ENCODE results near the gene TMEM178A.
"Not testable (repeated sequence)": the region's sequence is repeated elsewhere in the genome, so short reads cannot be mapped to it uniquely, and the experiment has no call there.

Gene TMEM178A

DNA sequence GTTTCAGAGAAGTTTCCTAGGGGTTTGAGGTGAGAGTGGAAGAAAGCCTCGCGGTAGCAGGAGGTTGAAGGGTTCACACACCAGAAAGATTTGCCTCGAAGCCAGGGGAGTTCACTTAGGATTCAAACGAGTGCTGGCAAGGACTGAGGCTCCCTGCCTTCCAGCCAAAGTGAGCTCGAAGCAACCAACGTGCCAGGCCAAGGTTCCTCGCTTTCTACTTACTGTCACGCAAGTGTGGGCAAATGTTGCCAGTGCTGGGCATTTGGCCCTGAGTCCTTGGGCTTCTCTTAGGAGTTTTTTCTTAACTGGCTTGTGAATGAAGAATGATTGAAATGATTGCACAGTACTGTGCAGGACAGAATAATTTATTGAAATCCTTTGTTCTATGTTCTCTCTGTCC is 53.6 kb downstream of the TMEM178A start:
- Histone ChIP-seq H3K27me3 (ENCODE audit: insufficient read depth, low read length) (no peaks in the 10 kb centered on the region), H3K4me3 (ENCODE audit: low read length) (no peak overlapping the region), H3K9ac (ENCODE audit: low read depth, low read length) (no peak overlapping the region), H3K4me1 (ENCODE audit: insufficient read depth, low read length) (peaks cover 17% of the 10 kb centered on the region), H3K9me3 (ENCODE audit: insufficient read depth, low read depth, low read length) (no peaks in the 10 kb centered on the region), H3K36me3 (ENCODE audit: insufficient read depth, low read depth, low read length) (no peaks in the 10 kb centered on the region), H3K27ac (ENCODE audit: low read length) (no peak overlapping the region)

DNA sequence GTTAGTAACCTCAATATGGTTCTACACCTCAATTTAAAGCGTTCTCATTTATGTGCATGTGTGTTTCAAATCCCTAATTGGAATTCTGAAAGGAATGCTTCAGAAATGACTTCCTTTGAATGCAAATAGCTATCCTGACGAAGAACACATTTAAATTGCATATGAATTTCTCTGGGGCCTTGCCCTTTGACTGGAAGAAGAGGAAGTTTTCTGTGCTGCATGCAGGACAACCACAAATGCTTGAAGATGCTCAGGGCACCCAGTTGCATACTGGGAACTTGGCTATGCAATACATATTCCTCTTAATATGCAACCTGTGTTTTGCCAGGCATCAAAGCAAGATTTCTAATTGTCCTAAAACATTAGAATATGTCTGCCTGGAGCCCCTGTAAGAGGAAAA is 55.3 kb downstream of the TMEM178A start:
- Histone ChIP-seq H3K4me1 (ENCODE audit: insufficient read depth, low read length) (peaks cover 17% of the 10 kb centered on the region), H3K4me3 (ENCODE audit: low read length) (no peak overlapping the region), H3K9ac (ENCODE audit: low read depth, low read length) (no peak overlapping the region), H3K36me3 (ENCODE audit: insufficient read depth, low read depth, low read length) (no peaks in the 10 kb centered on the region), H3K9me3 (ENCODE audit: insufficient read depth, low read depth, low read length) (no peaks in the 10 kb centered on the region), H3K27me3 (ENCODE audit: insufficient read depth, low read length) (no peaks in the 10 kb centered on the region), H3K27ac (ENCODE audit: low read length) (no peak overlapping the region)

- no peaks in the 10 kb centered on the region for H3K27me3 ChIP-seq (ENCODE audit: insufficient read depth, low read length)
- H3K9me3 ChIP-seq (ENCODE audit: insufficient read depth, low read depth, low read length), result no peaks in the 10 kb centered on the region
- H3K4me3 ChIP-seq (ENCODE audit: low read length), result no peak overlapping the region
- H3K9ac ChIP-seq (ENCODE audit: low read depth, low read length), result no peak overlapping the region
- no peak overlapping the region for H3K27ac ChIP-seq (ENCODE audit: low read length)
- H3K4me1 ChIP-seq (ENCODE audit: insufficient read depth, low read length), result peaks cover 17% of the 10 kb centered on the region
- no peaks in the 10 kb centered on the region for H3K36me3 ChIP-seq (ENCODE audit: insufficient read depth, low read depth, low read length)
Observed at GRCh38 chr2:39723497-39723896, 57.8 kb downstream of the TMEM178A start.

DNA sequence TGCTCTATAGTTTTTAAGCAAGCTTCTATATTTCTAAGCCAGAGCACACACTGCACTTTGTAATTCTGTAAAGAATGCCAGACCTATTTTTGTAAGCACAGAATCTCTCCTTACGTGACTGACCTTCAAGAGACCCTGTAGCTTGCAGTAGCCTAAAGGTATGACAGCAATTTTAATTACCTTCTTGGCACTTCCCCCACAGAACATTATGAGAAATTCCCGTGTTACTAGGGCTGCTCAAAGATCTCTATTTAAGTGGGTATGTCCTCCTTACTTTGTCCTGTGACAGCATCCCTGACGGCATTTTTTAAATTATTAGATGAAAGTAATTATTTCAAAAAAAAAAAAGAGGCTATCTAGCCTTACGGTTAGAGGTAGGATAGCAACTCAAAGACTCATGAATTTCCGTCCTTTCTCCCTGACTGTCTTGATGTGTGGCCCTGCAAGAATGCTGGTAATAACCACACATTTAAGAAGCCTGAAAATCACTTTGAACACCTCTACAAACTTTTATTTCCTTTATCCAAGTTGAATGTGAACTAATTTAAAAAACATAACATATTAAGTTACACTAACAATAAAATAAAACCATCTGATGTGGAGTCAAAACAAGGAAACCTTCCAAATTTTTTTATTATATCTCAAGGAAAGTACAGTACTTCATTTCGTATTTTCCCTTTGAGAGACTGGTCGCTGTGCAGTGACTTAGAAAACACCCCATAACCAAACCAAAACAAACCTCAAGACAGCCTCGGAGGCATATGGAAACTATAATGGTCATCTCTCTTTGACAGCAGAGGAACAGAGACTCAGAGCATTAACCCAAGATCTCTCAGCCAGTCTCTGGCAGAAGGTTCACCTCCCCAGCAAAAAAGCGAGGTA is 58.5 kb downstream of the TMEM178A start:
- Histone ChIP-seq H3K4me1 (ENCODE audit: insufficient read depth, low read length) (peaks cover 20% of the 10 kb centered on the region), H3K9ac (ENCODE audit: low read depth, low read length) (no peak overlapping the region), H3K4me3 (ENCODE audit: low read length) (no peak overlapping the region), H3K27ac (ENCODE audit: low read length) (no peak overlapping the region), H3K27me3 (ENCODE audit: insufficient read depth, low read length) (no peaks in the 10 kb centered on the region), H3K9me3 (ENCODE audit: insufficient read depth, low read depth, low read length) (no peaks in the 10 kb centered on the region), H3K36me3 (ENCODE audit: insufficient read depth, low read depth, low read length) (no peaks in the 10 kb centered on the region)

- Histone ChIP-seq H3K9me3 (ENCODE audit: insufficient read depth, low read depth, low read length) (no peaks in the 10 kb centered on the region), H3K4me3 (ENCODE audit: low read length) (no peak overlapping the region), H3K27ac (ENCODE audit: low read length) (no peak overlapping the region), H3K36me3 (ENCODE audit: insufficient read depth, low read depth, low read length) (no peaks in the 10 kb centered on the region), H3K9ac (ENCODE audit: low read depth, low read length) (no peak overlapping the region), H3K4me1 (ENCODE audit: insufficient read depth, low read length) (peaks cover 20% of the 10 kb centered on the region), H3K27me3 (ENCODE audit: insufficient read depth, low read length) (no peaks in the 10 kb centered on the region)
Observed at GRCh38 chr2:39724828-39725144, 59.1 kb downstream of the TMEM178A start.

GRCh38 chr2:39725401-39725800 is 59.7 kb downstream of the TMEM178A start:
- Histone ChIP-seq H3K36me3 (ENCODE audit: insufficient read depth, low read depth, low read length) (no peaks in the 10 kb centered on the region), H3K4me1 (ENCODE audit: insufficient read depth, low read length) (peaks cover 20% of the 10 kb centered on the region), H3K9ac (ENCODE audit: low read depth, low read length) (no peak overlapping the region), H3K9me3 (ENCODE audit: insufficient read depth, low read depth, low read length) (no peaks in the 10 kb centered on the region), H3K27ac (ENCODE audit: low read length) (no peak overlapping the region), H3K27me3 (ENCODE audit: insufficient read depth, low read length) (no peaks in the 10 kb centered on the region), H3K4me3 (ENCODE audit: low read length) (no peak overlapping the region)

DNA sequence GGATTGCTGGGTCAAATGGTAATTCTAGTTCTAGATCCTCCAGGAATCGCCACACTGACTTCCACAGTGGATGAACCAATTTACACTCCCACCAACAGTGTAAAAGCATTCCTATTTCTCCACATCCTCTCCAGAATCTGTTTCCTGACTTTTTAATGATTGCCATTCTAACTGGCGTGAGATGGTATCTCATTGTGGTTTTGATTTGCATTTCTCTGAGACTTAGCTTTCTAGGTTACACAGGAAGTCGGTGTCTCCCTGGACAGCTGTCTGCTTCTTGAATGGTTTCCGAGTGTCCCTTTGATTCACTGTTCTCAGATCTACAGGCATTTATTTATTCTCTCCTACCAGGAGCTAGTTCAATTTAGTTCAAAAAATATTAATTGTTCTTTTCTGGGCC is 62.4 kb downstream of the TMEM178A start:
- H3K27ac ChIP-seq (ENCODE audit: low read length); H3K36me3 ChIP-seq (ENCODE audit: insufficient read depth, low read depth, low read length); H3K9me3 ChIP-seq (ENCODE audit: insufficient read depth, low read depth, low read length); H3K4me1 ChIP-seq (ENCODE audit: insufficient read depth, low read length); H3K4me3 ChIP-seq (ENCODE audit: low read length); H3K9ac ChIP-seq (ENCODE audit: low read depth, low read length); H3K27me3 ChIP-seq (ENCODE audit: insufficient read depth, low read length): not testable (repeated sequence)

DNA sequence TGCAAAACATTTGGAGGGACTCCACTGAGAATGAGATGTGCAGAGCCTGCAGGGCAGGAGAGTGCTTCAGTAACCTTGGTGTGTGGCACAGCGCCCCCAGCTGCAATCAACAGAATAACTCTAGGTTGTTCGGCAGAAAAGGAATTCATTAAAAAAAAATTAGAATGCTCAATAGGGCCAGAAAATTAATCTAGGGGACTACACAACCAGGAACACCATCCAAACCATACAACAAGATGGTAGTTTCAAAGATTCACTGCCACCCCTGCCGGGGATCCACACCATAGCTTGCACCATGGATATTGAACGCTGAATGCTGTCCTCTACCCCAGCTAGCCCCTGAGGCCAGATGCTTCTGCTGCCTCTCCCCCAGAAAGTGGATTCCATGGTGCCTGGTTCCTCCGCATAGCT is 63.2 kb downstream of the TMEM178A start:
- Histone ChIP-seq H3K4me1 (ENCODE audit: insufficient read depth, low read length) (peaks cover 5% of the 10 kb centered on the region), H3K9ac (ENCODE audit: low read depth, low read length) (no peak overlapping the region), H3K9me3 (ENCODE audit: insufficient read depth, low read depth, low read length) (no peaks in the 10 kb centered on the region), H3K4me3 (ENCODE audit: low read length) (no peak overlapping the region), H3K36me3 (ENCODE audit: insufficient read depth, low read depth, low read length) (peaks cover 11% of the 10 kb centered on the region; the same call in 1 of the 2 replicates), H3K27me3 (ENCODE audit: insufficient read depth, low read length) (no peaks in the 10 kb centered on the region), H3K27ac (ENCODE audit: low read length) (no peak overlapping the region)

DNA sequence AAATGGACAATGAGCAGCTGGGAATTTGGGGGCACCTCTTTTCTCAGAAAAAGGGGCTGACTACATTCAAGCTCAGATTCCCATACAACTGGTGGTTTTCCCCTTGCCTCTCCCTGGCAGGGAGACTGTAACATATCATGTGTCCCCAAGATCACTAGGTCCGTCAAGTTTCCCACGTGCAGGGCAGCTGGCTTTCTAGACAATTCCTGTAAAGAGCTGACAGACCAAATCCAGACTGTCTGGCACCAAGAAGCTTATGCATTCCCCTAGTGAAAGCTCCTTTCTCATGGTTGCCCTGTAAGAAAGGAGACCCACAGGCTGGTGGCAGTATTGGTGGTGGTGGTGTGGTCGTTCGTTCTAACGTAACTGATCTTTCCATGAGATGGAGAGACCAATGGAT is 64.6 kb downstream of the TMEM178A start:
- no peak overlapping the region for H3K9ac ChIP-seq (ENCODE audit: low read depth, low read length)
- H3K9me3 ChIP-seq (ENCODE audit: insufficient read depth, low read depth, low read length), result no peaks in the 10 kb centered on the region
- H3K27me3 ChIP-seq (ENCODE audit: insufficient read depth, low read length), result no peaks in the 10 kb centered on the region
- H3K4me1 ChIP-seq (ENCODE audit: insufficient read depth, low read length), result peaks cover 11% of the 10 kb centered on the region; the same call in 1 of the 2 replicates
- peaks cover 19% of the 10 kb centered on the region; the same call in 1 of the 2 replicates for H3K36me3 ChIP-seq (ENCODE audit: insufficient read depth, low read depth, low read length)
- no peak overlapping the region for H3K27ac ChIP-seq (ENCODE audit: low read length)
- no peak overlapping the region for H3K4me3 ChIP-seq (ENCODE audit: low read length)

GRCh38 chr2:39730685-39731302 is 65.1 kb downstream of the TMEM178A start:
- Histone ChIP-seq H3K27me3 (ENCODE audit: insufficient read depth, low read length) (no peaks in the 10 kb centered on the region), H3K27ac (ENCODE audit: low read length) (no peak overlapping the region), H3K4me1 (ENCODE audit: insufficient read depth, low read length) (peaks cover 11% of the 10 kb centered on the region; the same call in 1 of the 2 replicates), H3K4me3 (ENCODE audit: low read length) (no peak overlapping the region), H3K9ac (ENCODE audit: low read depth, low read length) (no peak overlapping the region), H3K9me3 (ENCODE audit: insufficient read depth, low read depth, low read length) (no peaks in the 10 kb centered on the region), H3K36me3 (ENCODE audit: insufficient read depth, low read depth, low read length) (peaks cover 24% of the 10 kb centered on the region)

DNA sequence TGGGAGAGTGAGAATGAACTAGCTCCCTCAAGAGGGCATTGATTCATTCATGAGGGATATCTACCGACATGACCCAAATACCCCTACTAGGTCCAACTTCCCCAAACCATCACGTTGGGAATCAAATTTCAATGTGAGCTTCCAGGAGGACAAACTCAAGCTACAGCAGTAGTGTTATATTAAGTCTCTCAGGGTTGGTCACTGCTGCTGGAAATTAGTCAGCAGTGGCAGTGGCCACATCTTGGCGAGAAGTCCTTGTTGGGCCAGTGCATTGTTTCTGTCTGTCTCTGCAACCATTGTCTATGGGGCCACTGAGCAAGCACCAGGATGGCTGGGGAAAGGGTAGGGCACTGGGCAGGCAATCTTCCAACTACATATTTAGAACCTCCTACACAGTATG is 65.8 kb downstream of the TMEM178A start:
- H3K9ac ChIP-seq (ENCODE audit: low read depth, low read length), result no peak overlapping the region
- H3K27me3 ChIP-seq (ENCODE audit: insufficient read depth, low read length), result no peaks in the 10 kb centered on the region
- H3K27ac ChIP-seq (ENCODE audit: low read length), result no peak overlapping the region
- peaks cover 13% of the 10 kb centered on the region; the same call in 1 of the 2 replicates for H3K4me1 ChIP-seq (ENCODE audit: insufficient read depth, low read length)
- H3K4me3 ChIP-seq (ENCODE audit: low read length), result no peak overlapping the region
- peaks cover 31% of the 10 kb centered on the region for H3K36me3 ChIP-seq (ENCODE audit: insufficient read depth, low read depth, low read length)
- no peaks in the 10 kb centered on the region for H3K9me3 ChIP-seq (ENCODE audit: insufficient read depth, low read depth, low read length)

- H3K4me3 ChIP-seq (ENCODE audit: low read length), result no peak overlapping the region
- peaks cover 20% of the 10 kb centered on the region for H3K4me1 ChIP-seq (ENCODE audit: insufficient read depth, low read length)
- no peak overlapping the region for H3K9ac ChIP-seq (ENCODE audit: low read depth, low read length)
- H3K27me3 ChIP-seq (ENCODE audit: insufficient read depth, low read length), result no peaks in the 10 kb centered on the region
- H3K36me3 ChIP-seq (ENCODE audit: insufficient read depth, low read depth, low read length), result peaks cover 38% of the 10 kb centered on the region
- no peaks in the 10 kb centered on the region for H3K9me3 ChIP-seq (ENCODE audit: insufficient read depth, low read depth, low read length)
- no peak overlapping the region for H3K27ac ChIP-seq (ENCODE audit: low read length)
Observed at GRCh38 chr2:39732482-39732881, 66.8 kb downstream of the TMEM178A start.
